Psoas muscle (tissue), 8 donors: ENCODE measurements around the gene RIMS1. TPM values are rescaled to one million over a fixed set of nuclear protein-coding genes. Genes with fewer than 3 reads are reported as not detected.
A peak's percentile ranks its signal among the peaks of the same experiment; 100 is the strongest.

Experiments
- ATAC-seq, 4 donors: fragments of 200-7000 bp; cut with Tn5 transposase; one replicate each; pipeline ENCODE4 v1.9.1; 2020; ENCODE audit warnings: moderate library complexity in 3 of 4, mild to moderate bottlenecking in 2 of 4
- DNase-seq, 2 donors: peaks; one replicate each; pipeline ENCODE4 v3.0.0-alpha.2; 2020
- H3K27ac ChIP-seq: fragments of 200-600 bp; one replicate; pipeline ENCODE4 v1.8.0; 2022
- H3K27me3 ChIP-seq, 3 donors: fragments of 200-600 bp in 1 of 3; one replicate each; pipeline versions ENCODE4 v1.6.1 to v1.8.0; 2013 to 2022; ENCODE audit warnings: low read length in 2 of 3, mild to moderate bottlenecking in 2 of 3, moderate library complexity in 1 of 3; ENCODE audit not compliant: insufficient read depth in 3 of 3
- H3K36me3 ChIP-seq, 2 donors: fragments of 200-600 bp in 1 of 2; one replicate each; pipeline versions ENCODE4 v1.6.1 to v1.8.0; 2013 to 2022; ENCODE audit warnings: low read depth in 1 of 2, mild to moderate bottlenecking in 1 of 2, moderate library complexity in 1 of 2; ENCODE audit not compliant: insufficient read depth in 1 of 2
- H3K4me1 ChIP-seq: fragments of 200-600 bp; one replicate; pipeline ENCODE4 v1.8.0; 2022
- H3K4me3 ChIP-seq: fragments of 200-600 bp; one replicate; pipeline ENCODE4 v1.8.0; 2022; ENCODE audit warnings: mild to moderate bottlenecking
- H3K9me3 ChIP-seq: fragments of 200-600 bp; one replicate; pipeline ENCODE4 v1.8.0; 2022
- CTCF ChIP-seq: fragments of 200-600 bp; IDR thresholded peaks from one replicate; pipeline ENCODE4 v1.8.0; 2022; ENCODE audit warnings: antibody characterized with exemption
- WGBS, 3 donors: extraction: QIAGEN DNeasy Blood & Tissue Kit; methylation state at CpG; one replicate each; pipeline versions ENCODE4 v1.1.6 to v1.1.7; 2013; 5-methylcytosine and 5-hydroxymethylcytosine counted together
- intact Hi-C, 2 donors: fragments of 100-400 bp; cut with DNase I; formaldehyde crosslinking; loops; one replicate each; pipeline versions ENCODE4 v1.11.0 to v1.14.2; 2022
- polyA plus RNA-seq, 3 donors: library from polyadenylated mRNA; stranded (reverse); fragments of 200-250 nt; gene quantifications; one replicate each; pipeline ENCODE4 v1.2.3, GENCODE V29; 2013
- total RNA-seq, 4 donors: library from RNA; stranded (reverse); fragmentation: NEBNext Ultra II Directional in 2 of 4; extraction: Animal tissue kit (Norgen Biotek cat#: 25700) in 2 of 4; gene quantifications; one replicate each; pipeline versions ENCODE4 v1.2.1 to v1.2.4, GENCODE V29; 2021 to 2023
- donor health status: healthy with polysubstance abuse.
- donor health status: DM: no; HTN: no; CAD: no; lungs with moderate emphysema.
- donor health status: Bipolar disorder and iron deficiency.
- donor health status: healthy.
- donor health status: DM: yes; HTN: yes; CAD: no.
- donor health status: DM: no; HTN: no; CAD: no.
- donor health status: DM: no; HTN: no; CAD: no.
- donor health status: DM: yes; HTN: yes; CAD: no.

The RIMS1 gene
- total and polyA plus RNA-seq, 7 donors = 0.03 to 2.0 (median 0.22) TPM

- H3K36me3 ChIP-seq = no peaks in the 10 kb centered on the region
- H3K27ac ChIP-seq = no peak overlapping the region
- H3K4me3 ChIP-seq = no peak overlapping the region
- intact Hi-C loops = loop anchor here (10.0 kb wide), 3 partner anchors 166 to 906 kb away; no protein-coding TSS in a partner anchor
- 60 to 81% (median 60%) methylated on average over 5 of the region's 5 CpGs for WGBS, 3 donors
- no peak for TF ChIP-seq CTCF
- H3K9me3 ChIP-seq = no peaks in the 10 kb centered on the region
- DNase-seq (no peak), ATAC-seq (peak in 1 of 4 donors; percentile 32)
- H3K27me3 ChIP-seq = no peaks in the 10 kb centered on the region
- H3K4me1 ChIP-seq = no peaks in the 10 kb centered on the region
Observed at GRCh38 chr6:72418495-72418894, 532.1 kb downstream of the RIMS1 start.

- ATAC-seq (no peak), DNase-seq (no peak)
- no peaks in the 10 kb centered on the region for H3K9me3 ChIP-seq
- no peaks in the 10 kb centered on the region for H3K36me3 ChIP-seq
- no peaks in the 10 kb centered on the region for H3K4me1 ChIP-seq
- no peak overlapping the region for H3K27ac ChIP-seq
- H3K4me3 ChIP-seq = no peak overlapping the region
- TF ChIP-seq CTCF = no peak
- intact Hi-C loops = loop anchor here (10.0 kb wide), 3 partner anchors 165 to 905 kb away; no protein-coding TSS in a partner anchor
- 76 to 79% (median 77%) methylated on average over 2 of the region's 2 CpGs for WGBS, 3 donors
- H3K27me3 ChIP-seq = no peaks in the 10 kb centered on the region
Observed at GRCh38 chr6:72419966-72420365, 533.6 kb downstream of the RIMS1 start.

- no peak for TF ChIP-seq CTCF
- no peak for ATAC-seq
- 69 to 80% (median 77%) methylated on average over 3 of the region's 3 CpGs for WGBS, 3 donors
- no peaks in the 10 kb centered on the region for H3K4me1 ChIP-seq
- no peak overlapping the region for H3K4me3 ChIP-seq
- H3K27ac ChIP-seq = no peak overlapping the region
- no peaks in the 10 kb centered on the region for H3K27me3 ChIP-seq
- H3K9me3 ChIP-seq = no peaks in the 10 kb centered on the region
- no peak for DNase-seq
- no peaks in the 10 kb centered on the region for H3K36me3 ChIP-seq
- intact Hi-C loops = no loop called here
Observed at GRCh38 chr6:72420409-72420808, 534.1 kb downstream of the RIMS1 start.

GRCh38 chr6:72421387-72421786 lies 535.0 kb downstream of the RIMS1 start:
- no peak overlapping the region for H3K27ac ChIP-seq
- H3K9me3 ChIP-seq = no peaks in the 10 kb centered on the region
- no peaks in the 10 kb centered on the region for H3K4me1 ChIP-seq
- H3K4me3 ChIP-seq = no peak overlapping the region
- no peak for TF ChIP-seq CTCF
- DNase-seq = no peak
- no peaks in the 10 kb centered on the region for H3K36me3 ChIP-seq
- 70 to 82% (median 73%) methylated on average over 3 of the region's 3 CpGs for WGBS, 3 donors
- H3K27me3 ChIP-seq = no peaks in the 10 kb centered on the region
- no peak for ATAC-seq
- intact Hi-C loops = no loop called here

- no peak for DNase-seq
- Histone ChIP-seq H3K4me3 (no peak overlapping the region), H3K36me3 (no peaks in the 10 kb centered on the region), H3K27ac (no peak overlapping the region), H3K9me3 (no peaks in the 10 kb centered on the region), H3K27me3 (no peaks in the 10 kb centered on the region), H3K4me1 (no peaks in the 10 kb centered on the region)
- WGBS, 3 donors = 45 to 88% (median 49%) methylated on average over 1 of the region's 1 CpG
- TF ChIP-seq CTCF = no peak
- intact Hi-C loops = no loop called here
- ATAC-seq = no peak
Observed at GRCh38 chr6:72422171-72422570, 535.8 kb downstream of the RIMS1 start.
